Stimulated activated effector memory CD8-positive, alpha-beta T cell treated with anti-CD3 and anti-CD28 coated beads, Interleukin-12 subunit alpha, Interleukin-12 subunit beta, amount 100 ng/mL, for 72 hours (primary cell): ENCODE results near the gene CIB1.

Source experiments
- ATAC-seq: fragments of 150-1000 bp; cut with Tn5 transposase; 2 replicates; pipeline ENCODE4 v1.10.0; 2021
- DNase-seq, 2 donors: peaks; one replicate each; pipeline ENCODE4 v3.0.0; 2021 to 2022; ENCODE audit warnings: low spot score in 2 of 2
- H3K27ac Mint-ChIP-seq: one replicate; pipeline ENCODE4 v1.8.0; 2022; ENCODE audit warnings: mild to moderate bottlenecking, mixed read lengths
- H3K36me3 Mint-ChIP-seq: one replicate; pipeline ENCODE4 v1.8.0; 2022; ENCODE audit warnings: mild to moderate bottlenecking, mixed read lengths
- H3K4me1 Mint-ChIP-seq: one replicate; pipeline ENCODE4 v1.8.0; 2022; ENCODE audit warnings: mixed read lengths
- H3K4me3 Mint-ChIP-seq: one replicate; pipeline ENCODE4 v1.8.0; 2022; ENCODE audit warnings: mild to moderate bottlenecking, mixed read lengths
- H3K9me3 Mint-ChIP-seq: one replicate; pipeline ENCODE4 v1.8.0; 2022; ENCODE audit warnings: mixed read lengths

Gene CIB1

GRCh38 chr15:90228960-90229359 lies 4.8 kb downstream of the CIB1 start:
- peaks cover 59% of the 10 kb centered on the region for H3K36me3 Mint-ChIP-seq
- peak overlapping the region; percentile 96 for H3K27ac Mint-ChIP-seq
- peaks cover 46% of the 10 kb centered on the region for H3K4me1 Mint-ChIP-seq
- DNase-seq (no peak), ATAC-seq (no peak)
- no peaks in the 10 kb centered on the region for H3K9me3 Mint-ChIP-seq
- no peak overlapping the region for H3K4me3 Mint-ChIP-seq

- Mint-ChIP-seq H3K4me3 (no peak overlapping the region), H3K36me3 (peaks cover 58% of the 10 kb centered on the region), H3K4me1 (peaks cover 46% of the 10 kb centered on the region), H3K9me3 (no peaks in the 10 kb centered on the region), H3K27ac (no peak overlapping the region)
- no peak for ATAC-seq
- DNase-seq, result no peak
Observed at GRCh38 chr15:90227816-90228772, 5.6 kb downstream of the CIB1 start.

DNA sequence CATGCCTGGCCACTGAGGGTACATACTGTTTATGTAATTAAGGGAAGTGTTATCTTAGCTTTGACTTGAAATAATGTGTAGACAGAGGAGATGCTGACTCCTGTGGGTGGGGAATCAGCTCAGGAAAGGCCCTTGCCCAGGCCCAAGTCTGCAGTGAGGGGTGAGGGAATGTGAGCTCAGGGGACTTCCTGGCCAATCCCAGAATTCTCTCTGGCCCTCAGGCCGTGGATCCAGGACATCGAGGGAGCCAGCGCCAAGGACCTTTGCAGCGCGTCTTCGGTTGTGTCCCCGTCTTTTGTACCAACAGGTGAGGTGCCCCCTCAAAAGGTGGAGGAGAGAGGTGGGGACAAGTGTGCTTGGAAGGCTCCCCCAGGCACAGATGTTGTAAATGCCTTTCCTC lies 6.4 kb downstream of the CIB1 start:
- H3K4me1 Mint-ChIP-seq, result peaks cover 38% of the 10 kb centered on the region
- H3K4me3 Mint-ChIP-seq, result no peak overlapping the region
- H3K36me3 Mint-ChIP-seq, result peaks cover 56% of the 10 kb centered on the region
- H3K9me3 Mint-ChIP-seq, result no peaks in the 10 kb centered on the region
- DNase-seq (no peak), ATAC-seq (no peak)
- H3K27ac Mint-ChIP-seq, result no peak overlapping the region

GRCh38 chr15:90225504-90226234 lies 8.1 kb downstream of the CIB1 start:
- no peak overlapping the region for H3K27ac Mint-ChIP-seq
- no peaks in the 10 kb centered on the region for H3K9me3 Mint-ChIP-seq
- peaks cover 21% of the 10 kb centered on the region for H3K4me1 Mint-ChIP-seq
- peaks cover 51% of the 10 kb centered on the region for H3K36me3 Mint-ChIP-seq
- DNase-seq, result no peak
- no peak overlapping the region for H3K4me3 Mint-ChIP-seq
- no peak for ATAC-seq

DNA sequence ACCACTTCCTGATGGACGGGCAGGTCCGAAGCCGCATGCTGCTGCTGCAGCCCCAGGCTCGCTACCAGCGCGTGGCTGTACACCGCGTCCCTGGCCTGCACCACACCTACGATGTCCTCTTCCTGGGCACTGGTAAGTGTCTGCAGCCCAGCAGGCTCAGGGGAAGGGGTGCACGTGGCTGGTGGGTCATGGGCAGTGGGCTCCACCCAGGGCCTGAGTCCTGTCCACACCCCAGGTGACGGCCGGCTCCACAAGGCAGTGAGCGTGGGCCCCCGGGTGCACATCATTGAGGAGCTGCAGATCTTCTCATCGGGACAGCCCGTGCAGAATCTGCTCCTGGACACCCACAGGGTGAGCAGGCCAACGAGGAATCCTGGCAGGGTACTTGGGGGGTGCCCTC lies 8.7 kb downstream of the CIB1 start:
- H3K36me3 Mint-ChIP-seq, result peaks cover 45% of the 10 kb centered on the region
- H3K4me1 Mint-ChIP-seq, result peaks cover 16% of the 10 kb centered on the region
- ATAC-seq (no peak), DNase-seq (no peak)
- no peak overlapping the region for H3K27ac Mint-ChIP-seq
- no peak overlapping the region for H3K4me3 Mint-ChIP-seq
- no peaks in the 10 kb centered on the region for H3K9me3 Mint-ChIP-seq

DNA sequence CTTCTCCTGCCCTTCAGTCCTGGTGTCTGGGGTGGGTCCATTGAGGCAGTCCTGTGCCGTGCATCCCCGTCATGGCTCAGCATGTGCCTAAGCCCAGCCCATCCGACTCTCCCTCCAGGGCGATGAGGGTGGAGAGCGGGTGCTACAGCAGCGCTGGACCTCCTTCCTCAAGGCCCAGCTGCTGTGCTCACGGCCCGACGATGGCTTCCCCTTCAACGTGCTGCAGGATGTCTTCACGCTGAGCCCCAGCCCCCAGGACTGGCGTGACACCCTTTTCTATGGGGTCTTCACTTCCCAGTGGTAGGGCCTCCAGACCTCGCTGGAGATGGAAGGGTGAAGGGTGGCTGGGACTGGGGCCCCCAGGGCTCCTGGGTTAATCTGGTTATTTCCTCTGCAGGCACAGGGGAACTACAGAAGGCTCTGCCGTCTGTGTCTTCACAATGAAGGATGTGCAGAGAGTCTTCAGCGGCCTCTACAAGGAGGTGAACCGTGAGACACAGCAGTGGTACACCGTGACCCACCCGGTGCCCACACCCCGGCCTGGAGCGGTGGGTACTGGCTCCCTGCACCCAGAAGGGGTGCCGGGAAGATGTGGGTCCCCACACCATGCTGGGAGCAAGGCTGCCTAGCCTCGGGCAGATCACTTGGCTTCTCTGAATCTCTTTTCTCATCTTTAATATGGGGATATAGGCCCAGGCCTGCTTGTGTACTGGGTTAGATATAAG lies 10.1 kb downstream of the CIB1 start:
- DNase-seq, result no peak
- no peak overlapping the region for H3K4me3 Mint-ChIP-seq
- peaks cover 30% of the 10 kb centered on the region for H3K36me3 Mint-ChIP-seq
- H3K27ac Mint-ChIP-seq, result no peak overlapping the region
- peaks cover 16% of the 10 kb centered on the region for H3K4me1 Mint-ChIP-seq
- no peaks in the 10 kb centered on the region for H3K9me3 Mint-ChIP-seq
- ATAC-seq, result no peak

- no peak for DNase-seq
- Mint-ChIP-seq H3K4me3 (no peak overlapping the region), H3K27ac (no peak overlapping the region), H3K4me1 (peaks cover 19% of the 10 kb centered on the region), H3K36me3 (peaks cover 27% of the 10 kb centered on the region), H3K9me3 (no peaks in the 10 kb centered on the region)
- no peak for ATAC-seq
Observed at GRCh38 chr15:90222547-90222946, 11.2 kb downstream of the CIB1 start.

- no peak overlapping the region for H3K27ac Mint-ChIP-seq
- no peak for DNase-seq
- ATAC-seq, result peak; percentile 41
- H3K4me1 Mint-ChIP-seq, result peaks cover 27% of the 10 kb centered on the region
- H3K36me3 Mint-ChIP-seq, result peaks cover 27% of the 10 kb centered on the region
- no peaks in the 10 kb centered on the region for H3K9me3 Mint-ChIP-seq
- H3K4me3 Mint-ChIP-seq, result no peak overlapping the region
Observed at GRCh38 chr15:90221246-90221900, 12.4 kb downstream of the CIB1 start.

- peak; percentile 78 for ATAC-seq
- DNase-seq, result peak; percentile 42 to 80
Observed at GRCh38 chr15:90219421-90220141, 14.2 kb downstream of the CIB1 start.

DNA sequence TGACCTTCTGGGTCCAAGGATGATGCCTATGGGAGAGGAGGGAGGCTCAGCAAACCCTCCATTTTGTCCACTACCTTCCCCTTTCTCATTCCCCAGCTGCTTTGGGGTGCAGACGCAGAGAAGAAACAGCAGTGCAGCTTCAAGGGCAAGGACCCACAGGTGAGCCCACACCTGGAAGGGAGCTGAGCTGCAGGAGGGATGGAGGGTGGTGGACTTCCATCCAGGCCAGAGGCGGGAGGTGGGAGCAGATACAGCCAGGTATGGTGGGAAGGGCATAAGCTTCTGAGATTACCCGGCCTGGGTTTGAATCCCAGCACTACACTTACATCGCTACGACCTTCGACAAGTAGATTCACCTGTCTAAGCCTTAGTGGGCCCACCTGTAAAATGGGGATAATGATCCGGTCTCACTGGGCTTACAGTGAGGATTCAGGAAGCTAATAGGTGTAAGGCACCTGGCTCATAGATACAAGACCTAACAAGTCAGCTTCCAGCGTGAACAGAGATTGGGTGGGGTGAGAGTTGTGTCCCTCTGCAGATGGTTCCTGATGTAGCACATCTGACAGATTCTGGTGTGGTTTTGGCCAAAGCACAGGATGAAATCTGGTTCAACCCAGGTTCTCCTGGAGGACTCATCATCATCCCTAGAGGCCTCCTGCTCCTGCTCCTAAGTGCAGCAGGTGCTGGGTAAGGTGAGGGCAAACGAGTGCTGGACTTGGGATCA lies 15.9 kb downstream of the CIB1 start:
- no peak overlapping the region for H3K4me3 Mint-ChIP-seq
- H3K36me3 Mint-ChIP-seq, result peaks cover 20% of the 10 kb centered on the region
- H3K9me3 Mint-ChIP-seq, result no peaks in the 10 kb centered on the region
- ATAC-seq (no peak), DNase-seq (no peak)
- H3K27ac Mint-ChIP-seq, result peak overlapping the region; percentile 68
- H3K4me1 Mint-ChIP-seq, result peaks cover 48% of the 10 kb centered on the region

More at GRCh38 chr15:90219421-90220141, 14.2 kb downstream of the CIB1 start:
- H3K27ac Mint-ChIP-seq, result peak overlapping the region; percentile 68
- no peak overlapping the region for H3K4me3 Mint-ChIP-seq
- H3K36me3 Mint-ChIP-seq, result peaks cover 17% of the 10 kb centered on the region
- peaks cover 37% of the 10 kb centered on the region for H3K4me1 Mint-ChIP-seq
- no peaks in the 10 kb centered on the region for H3K9me3 Mint-ChIP-seq

DNA sequence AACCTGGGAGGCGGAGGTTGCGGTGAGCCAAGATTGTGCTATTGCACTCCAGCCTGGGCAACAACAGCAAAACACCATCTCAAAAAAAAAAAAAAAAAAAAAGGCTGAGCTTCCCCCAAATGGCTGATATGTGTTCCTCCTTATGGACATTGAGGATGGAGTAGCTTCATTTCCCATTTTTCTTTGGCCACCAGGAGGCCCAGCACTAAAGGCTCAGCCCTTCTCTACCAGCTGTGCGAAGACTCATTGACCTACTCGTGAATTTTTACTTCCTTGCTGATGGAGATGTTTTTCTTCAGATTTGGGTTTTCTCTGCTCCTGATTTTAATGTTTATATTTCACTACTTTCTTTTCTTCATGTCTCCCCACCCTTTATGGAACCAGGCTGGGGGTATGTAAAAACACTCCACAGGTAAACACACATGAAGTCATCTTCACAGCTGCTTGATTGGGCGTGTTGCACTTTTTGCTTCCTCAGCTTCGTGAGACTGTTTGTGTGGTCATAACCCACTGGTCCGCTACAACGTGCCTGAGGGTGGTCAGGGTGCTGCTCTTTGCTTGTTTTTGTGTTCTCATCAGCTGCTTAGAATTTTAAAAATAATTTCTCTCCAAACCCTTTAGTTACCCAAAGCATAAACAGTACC lies 19.1 kb downstream of the CIB1 start:
- ATAC-seq (no peak), DNase-seq (no peak)
- no peak overlapping the region for H3K4me3 Mint-ChIP-seq
- peak overlapping the region; percentile 46 for H3K27ac Mint-ChIP-seq
- no peaks in the 10 kb centered on the region for H3K9me3 Mint-ChIP-seq
- H3K4me1 Mint-ChIP-seq, result peaks cover 72% of the 10 kb centered on the region
- H3K36me3 Mint-ChIP-seq, result peaks cover 6% of the 10 kb centered on the region

GRCh38 chr15:90213818-90214204 lies 19.9 kb downstream of the CIB1 start:
- DNase-seq, result no peak
- Mint-ChIP-seq H3K4me1 (peaks cover 72% of the 10 kb centered on the region), H3K36me3 (peaks cover 10% of the 10 kb centered on the region), H3K4me3 (no peak overlapping the region), H3K27ac (peak overlapping the region; percentile 10), H3K9me3 (no peaks in the 10 kb centered on the region)
- no peak for ATAC-seq

GRCh38 chr15:90213122-90213817 lies 20.5 kb downstream of the CIB1 start:
- peaks cover 71% of the 10 kb centered on the region for H3K4me1 Mint-ChIP-seq
- no peak overlapping the region for H3K4me3 Mint-ChIP-seq
- H3K27ac Mint-ChIP-seq, result peak overlapping the region; percentile 10
- H3K36me3 Mint-ChIP-seq, result peaks cover 10% of the 10 kb centered on the region
- DNase-seq, result no peak
- peak; percentile 45 for ATAC-seq
- H3K9me3 Mint-ChIP-seq, result no peaks in the 10 kb centered on the region
